VCaP (cell line): ENCODE measurements around the gene DISC1.

Experiments used
- H3K27ac ChIP-seq: fragments of 450-650 bp; 2 replicates; pipeline ENCODE4 v1.5.1; 2017
- TF ChIP-seq, protein P1 (sequence below): fragments of 450-650 bp; conservative IDR thresholded peaks from 2 replicates; pipeline ENCODE4 v1.5.1; 2017; ENCODE audit warnings: mild to moderate bottlenecking, moderate library complexity

Gene DISC1

DNA sequence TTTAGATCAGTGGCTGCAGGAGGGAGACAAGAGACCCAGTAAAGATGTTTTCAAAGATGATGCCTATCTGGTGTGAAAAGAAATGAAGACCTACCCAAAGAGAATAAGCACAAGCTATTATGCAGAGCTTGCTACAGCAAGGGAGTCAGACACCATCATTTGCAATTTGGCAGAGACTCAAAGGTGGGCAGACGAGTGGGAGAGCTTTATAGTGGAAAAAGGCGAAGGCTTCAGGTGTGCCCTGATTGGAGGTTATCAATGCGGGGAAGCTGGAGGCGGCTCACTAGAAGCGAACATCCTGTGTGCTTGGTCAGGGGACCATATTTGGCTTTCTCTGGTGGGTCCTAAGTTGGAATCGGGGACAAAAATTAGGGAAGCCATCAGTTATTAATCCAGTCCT, 183.8 kb downstream of the DISC1 start:
- no peak overlapping the region for H3K27ac ChIP-seq
- TF ChIP-seq, protein P1, sequence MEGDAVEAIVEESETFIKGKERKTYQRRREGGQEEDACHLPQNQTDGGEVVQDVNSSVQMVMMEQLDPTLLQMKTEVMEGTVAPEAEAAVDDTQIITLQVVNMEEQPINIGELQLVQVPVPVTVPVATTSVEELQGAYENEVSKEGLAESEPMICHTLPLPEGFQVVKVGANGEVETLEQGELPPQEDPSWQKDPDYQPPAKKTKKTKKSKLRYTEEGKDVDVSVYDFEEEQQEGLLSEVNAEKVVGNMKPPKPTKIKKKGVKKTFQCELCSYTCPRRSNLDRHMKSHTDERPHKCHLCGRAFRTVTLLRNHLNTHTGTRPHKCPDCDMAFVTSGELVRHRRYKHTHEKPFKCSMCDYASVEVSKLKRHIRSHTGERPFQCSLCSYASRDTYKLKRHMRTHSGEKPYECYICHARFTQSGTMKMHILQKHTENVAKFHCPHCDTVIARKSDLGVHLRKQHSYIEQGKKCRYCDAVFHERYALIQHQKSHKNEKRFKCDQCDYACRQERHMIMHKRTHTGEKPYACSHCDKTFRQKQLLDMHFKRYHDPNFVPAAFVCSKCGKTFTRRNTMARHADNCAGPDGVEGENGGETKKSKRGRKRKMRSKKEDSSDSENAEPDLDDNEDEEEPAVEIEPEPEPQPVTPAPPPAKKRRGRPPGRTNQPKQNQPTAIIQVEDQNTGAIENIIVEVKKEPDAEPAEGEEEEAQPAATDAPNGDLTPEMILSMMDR = no peak

- no peak overlapping the region for H3K27ac ChIP-seq
- TF ChIP-seq, protein P1 = no peak
Observed at GRCh38 chr1:231814021-231814420, 187.4 kb downstream of the DISC1 start.

DNA sequence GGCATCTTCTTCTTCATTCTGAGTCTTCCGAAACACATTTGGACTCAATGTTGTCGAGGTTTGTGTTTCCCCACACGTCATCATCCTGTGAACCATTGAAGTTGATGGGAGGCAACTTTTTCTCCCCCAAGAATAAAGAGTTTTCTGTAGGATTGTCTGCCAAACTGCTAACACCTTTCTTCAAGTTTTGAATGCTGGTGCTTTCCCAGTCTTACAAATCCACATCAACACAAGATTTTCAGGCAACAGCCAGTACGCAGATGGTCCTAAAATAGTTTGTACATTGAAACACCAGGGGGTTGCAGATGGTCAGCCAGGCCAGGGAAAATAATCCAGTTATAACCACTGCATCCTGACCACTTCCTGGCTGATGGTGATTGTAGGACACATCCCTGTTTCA, 187.9 kb downstream of the DISC1 start:
- TF ChIP-seq, protein P1 = no peak

DNA sequence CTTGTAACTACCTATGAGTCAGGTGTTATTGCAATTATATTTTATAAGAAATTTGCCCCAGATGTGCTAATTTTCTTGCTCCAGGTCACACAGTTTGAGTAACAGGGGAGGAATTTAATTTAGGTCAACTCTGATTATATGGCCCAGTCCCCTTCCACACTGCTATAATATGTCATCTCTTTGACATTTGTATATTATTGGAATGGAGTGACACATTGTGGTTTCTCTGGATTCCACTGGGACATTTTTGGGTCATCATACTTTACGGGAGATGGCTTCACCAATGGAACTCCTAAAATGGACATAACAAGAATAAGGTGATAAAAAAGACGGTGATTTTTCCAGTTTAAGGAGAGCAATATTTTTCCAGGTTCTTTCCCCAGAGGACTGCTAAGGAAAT, 191.2 kb downstream of the DISC1 start:
- H3K27ac ChIP-seq = no peak overlapping the region
- TF ChIP-seq, protein P1 = no peak

More for the DNA sequence above, 187.9 kb downstream of the DISC1 start:
- H3K27ac ChIP-seq = no peak overlapping the region

- TF ChIP-seq, protein P1 = no peak
- H3K27ac ChIP-seq = no peak overlapping the region
Observed at GRCh38 chr1:231818337-231818736, 191.7 kb downstream of the DISC1 start.

GRCh38 chr1:231821281-231821680, 194.7 kb downstream of the DISC1 start:
- H3K27ac ChIP-seq = no peak overlapping the region
- TF ChIP-seq, protein P1 = no peak

- H3K27ac ChIP-seq = no peak overlapping the region
- TF ChIP-seq, protein P1 = no peak
Observed at GRCh38 chr1:231822041-231822440, 195.5 kb downstream of the DISC1 start.

GRCh38 chr1:231826566-231826965, 200.0 kb downstream of the DISC1 start:
- no peak overlapping the region for H3K27ac ChIP-seq

More at GRCh38 chr1:231826566-231826965, 200.0 kb downstream of the DISC1 start:
- TF ChIP-seq, protein P1 = no peak
